VCaP (cell line): ENCODE data around the gene TMTC2.

ENCODE experiments used
- H3K27ac ChIP-seq: fragments of 450-650 bp; 2 replicates; pipeline ENCODE4 v1.5.1; 2017
- TF ChIP-seq, protein P1 (sequence below): fragments of 450-650 bp; conservative IDR thresholded peaks from 2 replicates; pipeline ENCODE4 v1.5.1; 2017; ENCODE audit warnings: mild to moderate bottlenecking, moderate library complexity

TMTC2 gene

DNA sequence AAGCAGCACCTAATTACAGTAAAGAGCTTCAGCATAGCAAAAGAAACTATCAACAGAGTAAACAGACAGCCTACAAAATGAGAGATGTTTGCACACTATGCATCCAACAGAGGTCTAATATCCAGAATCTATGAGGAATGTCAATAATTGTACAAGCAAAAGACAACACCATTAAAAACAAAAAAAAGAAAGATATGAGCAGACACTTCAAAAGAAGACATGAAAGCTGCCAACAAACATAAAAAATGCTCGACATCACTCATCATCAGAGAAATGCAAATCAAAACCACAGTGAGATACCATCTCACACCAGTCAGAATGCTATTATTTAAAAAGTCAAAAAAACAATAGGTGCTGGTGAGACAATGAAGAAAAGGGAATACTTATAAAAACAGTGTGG lies 273.1 kb downstream of the TMTC2 start:
- peak overlapping the region; percentile 24 for H3K27ac ChIP-seq
- TF ChIP-seq, protein P1, sequence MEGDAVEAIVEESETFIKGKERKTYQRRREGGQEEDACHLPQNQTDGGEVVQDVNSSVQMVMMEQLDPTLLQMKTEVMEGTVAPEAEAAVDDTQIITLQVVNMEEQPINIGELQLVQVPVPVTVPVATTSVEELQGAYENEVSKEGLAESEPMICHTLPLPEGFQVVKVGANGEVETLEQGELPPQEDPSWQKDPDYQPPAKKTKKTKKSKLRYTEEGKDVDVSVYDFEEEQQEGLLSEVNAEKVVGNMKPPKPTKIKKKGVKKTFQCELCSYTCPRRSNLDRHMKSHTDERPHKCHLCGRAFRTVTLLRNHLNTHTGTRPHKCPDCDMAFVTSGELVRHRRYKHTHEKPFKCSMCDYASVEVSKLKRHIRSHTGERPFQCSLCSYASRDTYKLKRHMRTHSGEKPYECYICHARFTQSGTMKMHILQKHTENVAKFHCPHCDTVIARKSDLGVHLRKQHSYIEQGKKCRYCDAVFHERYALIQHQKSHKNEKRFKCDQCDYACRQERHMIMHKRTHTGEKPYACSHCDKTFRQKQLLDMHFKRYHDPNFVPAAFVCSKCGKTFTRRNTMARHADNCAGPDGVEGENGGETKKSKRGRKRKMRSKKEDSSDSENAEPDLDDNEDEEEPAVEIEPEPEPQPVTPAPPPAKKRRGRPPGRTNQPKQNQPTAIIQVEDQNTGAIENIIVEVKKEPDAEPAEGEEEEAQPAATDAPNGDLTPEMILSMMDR: no peak

DNA sequence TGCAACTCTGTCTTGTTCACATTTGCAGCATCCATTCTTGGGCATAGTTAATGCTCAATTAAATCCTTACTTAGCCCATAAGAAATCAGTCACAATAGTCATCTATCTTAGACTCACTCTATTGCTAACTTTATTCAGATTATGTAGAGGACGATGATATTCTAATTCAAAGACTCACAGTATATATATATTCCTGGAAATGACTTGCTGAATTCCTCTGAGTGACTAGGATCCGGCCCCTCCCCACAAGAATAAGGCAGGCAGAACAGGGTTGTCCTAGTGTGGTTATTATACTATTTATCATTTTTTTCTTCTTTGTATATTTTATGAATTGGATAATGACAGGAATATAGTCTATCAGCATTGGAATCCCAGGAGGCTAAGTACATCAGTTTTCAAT lies 275.1 kb downstream of the TMTC2 start:
- H3K27ac ChIP-seq: no peak overlapping the region
- TF ChIP-seq, protein P1: no peak

DNA sequence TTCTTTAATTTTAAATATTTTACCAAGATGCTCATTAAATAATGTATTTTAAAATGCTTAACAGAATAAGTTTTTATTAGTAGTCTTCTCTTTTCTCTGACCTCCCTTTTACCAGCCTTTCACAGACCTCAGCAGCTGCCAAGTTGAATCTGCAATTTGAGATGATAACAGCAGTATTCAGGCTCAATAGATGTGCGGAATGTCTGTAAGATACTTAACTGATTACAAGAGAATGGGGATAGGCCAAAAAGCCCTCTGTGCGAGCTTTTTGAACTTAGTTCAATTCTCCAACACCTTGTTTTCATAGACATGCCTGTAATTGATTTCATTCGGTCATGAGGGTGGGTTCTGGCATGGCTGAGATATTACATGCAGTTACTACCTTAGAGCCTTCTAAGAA lies 277.2 kb downstream of the TMTC2 start:
- no peak overlapping the region for H3K27ac ChIP-seq
- TF ChIP-seq, protein P1: no peak

DNA sequence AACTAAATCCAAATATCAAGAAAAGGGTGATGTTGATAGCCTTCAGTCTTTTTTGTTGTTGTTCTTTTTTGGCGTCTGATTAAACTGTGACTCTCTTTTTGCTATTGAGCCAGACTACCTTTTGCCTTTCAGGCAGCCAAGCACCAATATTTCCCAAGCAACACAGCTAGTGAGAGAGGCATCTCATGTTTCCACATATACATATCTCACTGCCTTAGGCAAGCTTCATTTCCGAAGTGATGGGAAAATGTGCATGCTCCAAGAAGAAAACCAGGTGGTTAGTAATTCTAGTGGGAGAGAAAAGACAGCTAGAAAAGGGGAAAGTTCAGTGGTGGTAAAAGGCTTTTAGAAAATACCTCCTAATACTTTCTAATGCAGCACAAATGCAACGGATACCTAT lies 277.7 kb downstream of the TMTC2 start:
- TF ChIP-seq, protein P1: no peak
- no peak overlapping the region for H3K27ac ChIP-seq

DNA sequence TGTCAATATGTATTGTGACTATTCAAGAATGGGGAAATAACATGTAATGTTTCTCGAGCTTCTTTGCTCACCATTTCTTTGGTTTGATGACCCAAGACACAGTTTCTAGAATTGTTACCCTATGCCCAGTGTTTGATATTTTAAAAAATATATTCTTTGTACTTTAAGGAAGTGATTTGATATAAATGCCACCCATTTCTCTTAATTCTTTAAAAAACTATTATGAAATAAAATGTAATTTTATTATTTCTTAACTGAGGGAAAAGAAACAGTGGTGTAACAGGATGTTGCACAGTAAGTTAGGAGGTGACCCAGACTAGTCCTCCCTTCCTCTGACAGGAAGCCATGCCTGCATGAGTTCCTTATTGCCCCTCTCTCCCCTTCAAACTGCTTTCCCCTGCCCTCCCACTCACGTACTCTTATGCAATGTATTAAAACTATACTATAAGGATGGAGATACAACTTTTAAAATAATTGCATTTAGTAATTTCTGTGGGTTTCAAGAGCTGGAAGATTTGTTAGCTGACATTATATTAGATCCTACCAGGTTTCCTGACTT lies 279.4 kb downstream of the TMTC2 start:
- no peak overlapping the region for H3K27ac ChIP-seq
- TF ChIP-seq, protein P1: no peak

DNA sequence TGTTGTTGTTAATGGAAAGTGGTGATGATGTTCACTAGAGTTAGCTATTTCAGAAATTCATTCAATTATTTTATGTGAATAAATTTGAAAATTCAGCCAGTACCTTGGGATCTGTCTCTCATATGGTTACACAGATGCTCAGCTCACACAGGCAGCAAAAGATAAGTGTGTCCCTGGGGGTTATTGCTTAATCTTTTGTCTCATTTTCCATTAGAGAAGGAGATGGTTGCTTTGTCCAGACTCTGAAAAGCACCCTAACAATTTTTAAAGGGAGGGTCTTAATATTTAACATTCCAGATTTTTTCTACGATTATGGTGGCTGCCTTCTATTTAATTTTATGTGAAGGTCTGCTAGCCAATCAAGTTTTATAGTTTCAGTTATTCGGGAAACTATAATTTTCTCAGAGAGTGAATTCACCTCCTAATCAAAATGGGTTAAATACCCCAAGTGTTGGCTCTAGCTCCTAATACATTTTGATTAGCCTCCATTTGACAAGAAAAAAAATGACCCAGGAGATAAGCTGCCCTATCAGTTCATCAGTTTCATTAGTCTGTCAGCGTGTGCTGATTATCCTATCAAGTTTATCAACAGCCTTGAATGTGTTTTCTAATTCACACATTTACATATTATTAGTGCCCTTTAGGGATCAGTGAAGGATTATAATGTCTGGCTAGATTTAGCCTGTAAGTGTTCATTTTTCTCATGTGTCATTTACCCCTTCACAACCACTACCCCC lies 282.1 kb downstream of the TMTC2 start:
- TF ChIP-seq, protein P1: no peak
- no peak overlapping the region for H3K27ac ChIP-seq

DNA sequence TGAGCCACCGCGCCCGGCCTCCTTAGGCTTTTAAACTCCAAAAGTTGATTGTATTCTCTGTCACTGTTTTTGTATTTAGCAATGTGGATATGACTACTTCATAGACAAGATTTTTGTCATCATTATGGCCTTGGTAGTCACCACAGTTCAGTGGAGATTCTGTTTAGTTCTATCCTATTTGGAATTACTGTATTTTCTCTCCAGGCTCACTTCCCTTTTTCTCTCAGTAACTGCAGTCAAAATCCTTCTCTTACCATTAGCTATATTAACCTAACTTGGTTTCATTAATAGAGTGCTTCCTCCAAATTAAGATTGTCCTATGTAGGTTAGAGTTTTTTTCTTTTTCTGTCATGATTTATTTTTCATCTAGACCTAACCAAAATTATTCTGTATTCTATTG lies 283.9 kb downstream of the TMTC2 start:
- H3K27ac ChIP-seq: no peak overlapping the region
- TF ChIP-seq, protein P1: no peak
